Stimulated activated CD8-positive, alpha-beta memory T cell treated with anti-CD3 and anti-CD28 coated beads, Interleukin-15, amount 100 ng/mL, for 4 hours (primary cell): ENCODE data around the gene TBCK.

Source experiments
- DNase-seq, 2 donors: peaks; one replicate each; pipeline ENCODE4 v3.0.0-alpha.2; 2020; ENCODE audit warnings: low read depth in 2 of 2

Gene TBCK

DNA sequence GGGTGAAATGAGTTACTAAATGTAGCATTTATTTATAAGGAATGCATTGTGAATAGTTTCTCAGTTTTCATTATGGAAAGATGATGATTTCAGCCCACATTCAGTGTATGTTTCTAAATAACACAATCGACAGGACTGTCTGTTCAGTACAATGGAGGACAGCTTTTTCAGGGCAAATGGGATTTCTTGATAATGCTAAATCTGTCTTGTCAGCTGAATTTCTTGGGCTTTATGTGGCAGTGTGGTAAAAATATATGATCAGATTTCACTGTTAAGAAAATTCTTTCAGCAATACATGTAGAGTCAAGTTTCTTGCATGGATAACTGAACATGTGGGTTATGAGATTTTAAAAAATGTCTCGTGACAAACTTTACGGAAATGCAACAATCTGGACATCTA, 269.9 kb downstream of the TBCK start:
- no peak for DNase-seq

DNA sequence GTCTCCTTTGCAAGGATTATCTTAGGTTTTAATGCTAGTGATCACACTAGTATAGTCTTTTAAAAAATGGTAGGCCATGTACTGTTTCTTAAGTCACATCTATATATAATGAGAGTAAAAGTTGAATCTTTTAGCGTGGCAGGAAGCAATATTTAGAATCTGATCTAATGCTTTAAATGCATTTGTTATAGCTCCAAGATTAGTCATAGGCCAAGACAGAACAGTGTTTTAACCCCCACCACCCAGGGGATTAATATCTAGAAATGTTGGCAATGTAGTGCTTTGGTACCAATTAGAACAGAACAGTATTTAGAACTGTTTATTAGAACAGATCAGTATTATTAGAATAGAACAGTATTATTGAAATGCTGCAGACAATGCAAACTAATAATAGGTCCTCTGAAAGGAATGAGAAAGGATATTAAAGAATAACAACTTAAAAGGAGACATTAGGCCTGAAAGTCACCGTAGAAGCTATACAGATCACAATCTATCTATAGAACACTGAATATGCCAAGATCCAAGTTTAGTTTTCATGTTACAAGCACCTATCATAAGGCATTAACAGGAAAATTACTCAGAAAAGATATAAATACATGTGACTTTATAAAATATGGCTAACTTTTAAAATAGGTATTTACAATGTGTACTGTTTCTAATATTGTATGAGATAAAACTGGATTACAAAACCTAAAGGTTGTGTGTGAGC, 274.6 kb downstream of the TBCK start:
- DNase-seq = no peak

DNA sequence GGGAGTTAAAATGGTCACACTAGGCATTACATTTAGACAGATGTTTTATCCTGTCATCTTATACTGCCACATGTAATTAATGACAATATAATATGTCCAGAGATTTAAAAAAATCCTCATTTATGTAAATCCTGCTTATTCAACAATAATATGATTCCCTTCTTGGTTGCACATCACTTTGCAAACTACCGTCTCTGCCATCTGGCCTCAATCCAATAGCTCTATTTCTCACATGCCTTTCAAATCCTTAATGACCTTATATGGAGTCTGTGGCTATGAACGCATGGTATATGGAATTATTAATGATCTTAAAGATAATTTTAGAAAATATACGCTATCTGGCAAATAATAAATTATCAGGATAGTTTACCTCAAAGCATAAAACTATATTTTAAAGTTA, 276.2 kb downstream of the TBCK start:
- DNase-seq = no peak

DNA sequence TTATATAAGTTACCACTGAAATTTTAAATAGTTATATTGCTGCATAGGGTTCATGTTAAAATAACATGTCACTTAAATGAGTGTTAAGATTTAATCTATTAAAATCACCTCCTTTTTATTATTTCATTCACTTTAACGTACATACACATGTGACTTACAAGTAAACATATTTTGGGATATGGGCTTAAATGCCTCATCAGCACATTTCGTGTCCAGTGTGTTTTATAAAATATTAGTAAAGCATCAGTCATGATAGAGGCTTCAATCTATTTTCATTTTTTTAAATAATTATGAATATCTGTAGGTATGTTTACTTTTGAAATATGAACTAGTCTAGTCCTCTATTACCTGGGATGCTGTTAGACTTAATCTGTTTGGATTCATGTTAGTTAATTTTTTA, 277.1 kb downstream of the TBCK start:
- DNase-seq = no peak

DNA sequence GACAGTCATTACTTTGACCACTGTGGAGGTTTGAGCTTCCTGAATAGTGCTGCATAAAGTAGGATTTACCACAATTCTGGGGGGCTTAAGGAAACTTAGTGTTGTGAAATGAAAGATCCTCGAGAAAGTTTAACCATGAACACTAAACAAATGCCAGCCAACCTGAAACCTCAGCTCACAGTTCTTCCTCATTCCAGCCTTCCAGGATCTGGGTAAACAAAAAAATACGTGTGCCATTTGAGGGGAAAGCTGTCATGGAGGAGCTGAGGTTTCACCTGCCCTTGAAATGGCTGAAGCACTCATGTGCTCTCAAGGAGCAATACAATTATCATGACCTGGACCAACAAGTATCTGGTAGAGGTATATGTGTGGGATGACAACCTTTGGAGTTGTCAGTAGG, 278.0 kb downstream of the TBCK start:
- DNase-seq = no peak

DNA sequence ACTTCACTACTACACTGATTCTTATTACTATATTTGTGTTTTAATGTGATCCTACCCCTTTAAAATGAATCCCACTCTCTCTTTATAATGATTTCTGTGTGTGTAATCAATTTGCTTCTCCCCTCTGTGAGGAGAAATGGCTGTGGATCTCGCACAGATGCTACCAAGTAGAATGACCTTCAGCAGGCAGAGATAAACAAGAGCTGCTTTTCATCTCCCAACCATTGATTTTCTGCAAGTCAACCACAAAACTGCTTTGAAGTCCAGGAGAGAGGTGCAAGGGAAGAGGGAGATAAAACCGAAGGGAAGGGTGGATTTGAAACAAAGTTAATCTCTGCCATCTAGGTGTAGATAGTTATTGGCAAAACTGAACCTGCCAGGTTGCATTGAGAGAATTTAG, 279.2 kb downstream of the TBCK start:
- DNase-seq = no peak

GRCh38 chr4:106036334-106036733, 279.7 kb downstream of the TBCK start:
- no peak for DNase-seq

DNA sequence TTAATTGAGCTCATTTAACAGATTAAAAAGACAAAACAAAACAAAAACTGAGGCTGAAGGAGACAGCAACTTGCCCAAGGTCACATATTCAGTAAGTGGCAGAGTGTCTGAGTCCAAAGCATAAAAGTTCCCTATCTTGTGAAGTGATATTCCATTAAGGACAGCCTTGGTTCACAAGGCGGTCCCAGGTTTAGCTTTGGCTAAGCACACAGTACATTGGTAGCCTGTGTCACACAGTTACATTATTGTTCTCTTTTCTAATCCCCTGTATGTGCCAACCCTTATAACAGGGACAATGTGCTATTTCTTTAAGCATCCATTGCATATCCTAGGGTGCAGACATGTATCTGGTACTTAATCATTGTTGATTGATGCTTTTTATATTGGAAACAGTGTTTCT, 280.8 kb downstream of the TBCK start:
- DNase-seq = no peak

GRCh38 chr4:106034751-106035150, 281.3 kb downstream of the TBCK start:
- no peak for DNase-seq

DNA sequence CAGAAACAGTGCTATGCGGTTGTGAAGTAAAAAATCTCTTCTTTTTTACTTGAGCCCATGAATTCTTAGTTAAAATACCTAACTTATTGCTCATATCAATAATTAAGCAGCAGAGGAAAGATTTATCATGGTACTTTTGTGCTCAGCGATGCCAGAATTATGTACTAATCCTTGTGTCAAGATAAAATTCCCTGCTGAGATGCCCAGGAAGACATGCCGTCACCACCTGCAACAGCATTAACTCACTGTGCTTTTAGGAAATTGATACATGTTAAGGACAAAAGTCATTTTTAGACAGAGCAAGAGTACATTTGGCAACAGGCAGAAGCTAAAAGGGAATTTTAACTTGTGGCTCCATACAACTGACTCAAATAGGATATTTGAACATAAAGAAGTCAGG, 281.8 kb downstream of the TBCK start:
- no peak for DNase-seq

DNA sequence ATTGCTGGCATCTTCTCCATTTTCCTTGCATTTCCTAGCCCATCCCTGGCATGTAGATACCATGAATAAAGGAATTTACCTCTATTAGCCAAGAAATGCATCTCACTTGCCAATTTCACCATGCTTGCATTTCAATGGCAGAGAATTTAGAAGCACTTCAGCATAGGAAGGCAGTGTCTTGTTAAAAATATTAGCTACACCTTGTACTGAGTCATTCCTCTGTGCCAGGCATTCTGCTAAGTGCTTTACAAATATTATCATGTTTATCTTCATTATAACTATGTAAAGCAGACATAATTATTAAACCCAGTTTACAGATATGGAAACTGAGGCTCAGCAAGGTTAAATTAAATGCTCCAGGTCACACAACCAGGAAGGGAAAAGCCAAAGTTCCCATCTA, 282.5 kb downstream of the TBCK start:
- no peak for DNase-seq

- no peak for DNase-seq
Measured at GRCh38 chr4:106032851-106033286, 283.1 kb downstream of the TBCK start.

DNA sequence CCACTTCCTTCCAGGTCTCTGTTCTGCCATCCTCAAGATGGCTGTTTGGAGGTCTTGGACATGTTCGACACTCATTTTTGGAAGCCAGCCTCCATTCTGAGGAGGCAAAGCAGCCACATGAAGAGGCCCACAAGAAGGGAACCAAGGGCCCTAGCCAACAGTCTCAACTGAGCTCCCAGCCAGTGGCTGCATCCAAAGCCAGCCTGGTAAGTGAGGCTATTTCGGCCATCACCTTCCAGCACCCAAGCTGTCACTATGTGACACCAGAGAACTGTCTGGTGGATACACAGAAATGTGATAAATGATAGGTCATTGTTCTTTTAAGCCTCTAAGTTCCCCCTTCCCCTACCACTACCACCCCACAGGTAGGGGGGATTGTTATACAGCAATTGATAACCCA, 293.6 kb downstream of the TBCK start:
- DNase-seq = no peak

GRCh38 chr4:106021737-106022410, 294.1 kb downstream of the TBCK start:
- no peak for DNase-seq

GRCh38 chr4:106019771-106020170, 296.2 kb downstream of the TBCK start:
- no peak for DNase-seq

- DNase-seq = no peak
Measured at GRCh38 chr4:106017975-106018374, 298.0 kb downstream of the TBCK start.

- no peak for DNase-seq
Measured at GRCh38 chr4:106011387-106011786, 304.6 kb downstream of the TBCK start.

DNA sequence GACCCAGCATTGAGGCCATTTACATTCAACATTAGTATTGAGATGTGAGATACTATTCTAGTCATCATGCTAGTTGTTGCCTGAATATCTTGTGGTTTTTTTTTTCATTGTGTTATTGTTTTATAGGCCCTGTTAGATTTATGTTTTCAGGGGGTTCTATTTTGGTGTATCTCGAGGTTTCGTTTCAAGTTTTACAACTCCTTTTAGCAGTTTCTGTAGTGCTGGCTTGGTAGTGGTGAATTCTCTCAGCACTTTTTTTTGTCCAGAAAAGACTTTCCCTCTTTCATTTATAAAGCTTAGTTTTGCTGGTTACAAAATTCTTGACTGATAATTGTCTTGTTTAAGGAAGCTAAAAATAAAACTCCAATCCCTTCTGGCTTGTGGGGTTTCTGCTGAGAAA, 305.2 kb downstream of the TBCK start:
- no peak for DNase-seq

GRCh38 chr4:106002994-106003393, 313.0 kb downstream of the TBCK start:
- no peak for DNase-seq

DNA sequence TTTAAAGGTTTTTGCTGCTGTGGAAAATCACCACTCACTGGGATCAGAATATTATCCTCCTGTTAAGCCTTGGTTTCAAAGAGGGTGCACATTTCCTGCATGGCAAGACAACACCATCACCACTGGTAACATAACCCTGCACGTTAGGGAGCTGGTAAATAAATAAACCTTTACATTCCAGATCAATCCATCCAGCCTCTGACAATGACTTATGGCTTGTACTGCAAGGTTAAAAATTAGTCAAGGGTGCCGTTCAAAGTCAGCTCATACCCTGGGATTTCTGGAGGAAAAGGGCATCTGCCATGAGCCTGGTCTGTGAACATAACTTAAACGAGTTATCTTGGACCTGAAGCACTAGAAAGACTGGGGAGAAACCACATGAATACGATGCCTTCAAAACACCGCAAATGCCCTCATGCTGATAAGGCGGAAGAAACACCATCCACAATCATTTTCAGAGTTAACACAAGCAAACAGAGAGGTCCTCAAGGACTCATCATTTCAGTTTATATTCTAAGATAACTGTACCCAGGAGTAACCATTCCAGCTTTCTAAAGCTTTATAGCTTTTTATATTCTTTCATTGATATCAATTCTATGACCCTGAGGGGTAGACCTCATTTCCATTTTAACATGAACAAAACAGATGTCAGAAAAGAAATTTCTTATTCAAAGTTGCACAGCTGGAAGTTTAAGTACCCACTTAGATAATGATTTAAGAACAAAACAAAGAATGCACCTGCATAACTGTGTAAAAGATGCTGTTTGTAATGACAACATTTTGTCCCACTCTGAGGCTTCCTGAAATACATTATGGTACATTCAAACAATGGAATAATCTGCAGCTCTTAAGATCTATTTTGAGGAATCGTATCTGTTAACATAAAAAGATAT, 317.6 kb downstream of the TBCK start:
- DNase-seq = no peak

DNA sequence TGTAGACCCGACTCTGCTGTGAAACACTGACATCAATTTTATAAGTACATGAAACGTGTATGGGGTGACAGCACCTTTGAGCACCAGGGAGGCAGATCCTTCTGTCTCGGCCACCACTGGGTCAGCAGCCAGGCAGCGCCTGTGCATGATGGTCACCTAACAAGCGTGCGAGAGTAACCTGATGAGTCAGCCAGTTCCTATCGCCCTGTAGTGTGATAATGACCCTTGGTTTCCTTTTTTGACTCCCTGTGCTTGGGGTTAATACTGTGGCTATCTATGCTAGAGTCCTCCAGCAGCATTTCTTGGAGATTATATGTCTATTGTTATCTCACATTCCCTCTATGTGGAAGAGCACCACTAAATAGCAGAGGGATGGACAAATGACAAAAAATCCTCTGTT, 319.2 kb downstream of the TBCK start:
- no peak for DNase-seq

DNA sequence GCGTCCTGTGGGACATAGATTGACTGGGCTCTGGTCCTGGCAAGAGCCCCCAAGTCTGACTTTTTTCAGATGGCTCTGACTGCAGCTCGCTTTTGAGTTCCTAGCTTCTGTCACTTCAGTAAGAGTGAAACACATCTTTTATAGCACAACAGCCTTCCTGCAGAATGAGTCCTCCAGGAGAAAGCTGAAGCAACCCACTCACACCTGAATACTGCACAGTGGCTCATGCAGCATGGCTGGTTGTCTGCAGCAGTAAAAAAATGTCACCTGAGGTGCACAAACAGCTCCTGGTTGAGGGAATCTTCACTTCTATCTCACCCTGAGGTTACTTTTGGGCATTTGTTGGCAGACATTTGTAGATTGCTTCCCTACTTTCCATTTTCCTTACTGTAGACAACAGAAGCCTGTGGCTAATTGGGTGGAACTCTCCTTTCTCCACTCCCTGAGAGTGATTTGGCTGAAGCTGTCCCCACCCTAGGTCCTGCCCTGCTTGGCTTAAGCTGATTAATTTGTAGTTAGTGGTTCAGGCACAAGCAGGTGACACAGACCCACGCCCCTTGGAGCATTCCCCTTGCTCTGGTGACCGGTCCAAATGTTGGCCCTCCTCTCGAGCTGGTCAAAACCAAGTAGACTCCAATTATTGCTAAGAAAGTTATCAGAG, 321.0 kb downstream of the TBCK start:
- no peak for DNase-seq
